Measurements from ENCODE around the gene APBA3.

- TF ChIP-seq CTCF (IDR thresholded peaks at IDR 0.05; ENCODE audit: low read depth, low read length) (no peak), MAX (IDR thresholded peaks at IDR 0.05; ENCODE audit: low read depth, low read length) (no peak)
Observed at GRCh38 chr19:3785938-3786824, 24.7 kb upstream of the APBA3 start, which contains the start of gene MATK.

Measured in NB4 (cell line).